DMS 273 (cell line): ENCODE results near the gene ALK.

ENCODE experiments used
- DNase-seq: peaks from one replicate; lab custom pipeline; 2025; ENCODE audit not compliant: unreplicated experiment; lab: John Stamatoyannopoulos, UW

ALK gene

GRCh38 chr2:29305762-29306161 lies 615.6 kb downstream of the ALK start:
- no peak for DNase-seq

GRCh38 chr2:29304399-29305060 lies 616.9 kb downstream of the ALK start:
- peak; percentile 46 for DNase-seq

- DNase-seq, result no peak
Observed at GRCh38 chr2:29296585-29296984, 624.8 kb downstream of the ALK start.

- peak; percentile 74 for DNase-seq
Observed at GRCh38 chr2:29295845-29296244, 625.5 kb downstream of the ALK start.

GRCh38 chr2:29293830-29294438 lies 627.5 kb downstream of the ALK start:
- DNase-seq, result peak; percentile 51

- DNase-seq, result no peak
Observed at GRCh38 chr2:29290293-29291047, 630.9 kb downstream of the ALK start.

- DNase-seq, result no peak
Observed at GRCh38 chr2:29284671-29285070, 636.7 kb downstream of the ALK start.

GRCh38 chr2:29281916-29282247 lies 639.5 kb downstream of the ALK start:
- no peak for DNase-seq

- DNase-seq, result peak; percentile 78
Observed at GRCh38 chr2:29281086-29281915, 640.1 kb downstream of the ALK start.

- no peak for DNase-seq
Observed at GRCh38 chr2:29278966-29279365, 642.4 kb downstream of the ALK start.

GRCh38 chr2:29276151-29276550 lies 645.2 kb downstream of the ALK start:
- no peak for DNase-seq

- no peak for DNase-seq
Observed at GRCh38 chr2:29275186-29275585, 646.2 kb downstream of the ALK start.

- DNase-seq, result no peak
Observed at GRCh38 chr2:29273685-29274611, 647.4 kb downstream of the ALK start.

GRCh38 chr2:29273004-29273684 lies 648.2 kb downstream of the ALK start:
- no peak for DNase-seq

GRCh38 chr2:29272311-29272710 lies 649.1 kb downstream of the ALK start:
- no peak for DNase-seq

- DNase-seq, result no peak
Observed at GRCh38 chr2:29270701-29271121, 650.7 kb downstream of the ALK start.

GRCh38 chr2:29269765-29270109 lies 651.6 kb downstream of the ALK start:
- DNase-seq, result no peak

GRCh38 chr2:29269095-29269764 lies 652.2 kb downstream of the ALK start:
- DNase-seq, result peak; percentile 8

GRCh38 chr2:29267720-29268119 lies 653.7 kb downstream of the ALK start:
- DNase-seq, result no peak
